ENCODE data around the gene DOHH.

DNA sequence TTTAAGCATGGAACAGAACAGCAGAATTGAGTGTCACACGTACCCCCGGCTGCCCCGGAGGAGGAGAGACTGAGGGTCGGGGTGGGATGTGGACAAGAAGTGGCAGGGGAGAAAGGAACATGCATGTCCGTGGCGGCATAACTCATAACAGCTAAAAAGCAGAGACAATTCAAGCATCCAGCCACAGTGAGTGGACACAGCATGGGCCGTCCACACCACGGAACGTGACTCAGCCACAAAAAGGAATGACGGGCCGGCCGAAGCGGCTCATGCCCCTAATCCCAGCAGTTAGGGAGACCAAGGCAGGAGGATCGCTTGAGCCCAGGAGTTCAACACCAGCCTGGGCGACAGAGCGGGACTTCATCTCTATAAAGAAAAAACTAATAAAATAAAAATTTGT lies 7.6 kb downstream of the DOHH start:
- TF ChIP-seq, protein P1, sequence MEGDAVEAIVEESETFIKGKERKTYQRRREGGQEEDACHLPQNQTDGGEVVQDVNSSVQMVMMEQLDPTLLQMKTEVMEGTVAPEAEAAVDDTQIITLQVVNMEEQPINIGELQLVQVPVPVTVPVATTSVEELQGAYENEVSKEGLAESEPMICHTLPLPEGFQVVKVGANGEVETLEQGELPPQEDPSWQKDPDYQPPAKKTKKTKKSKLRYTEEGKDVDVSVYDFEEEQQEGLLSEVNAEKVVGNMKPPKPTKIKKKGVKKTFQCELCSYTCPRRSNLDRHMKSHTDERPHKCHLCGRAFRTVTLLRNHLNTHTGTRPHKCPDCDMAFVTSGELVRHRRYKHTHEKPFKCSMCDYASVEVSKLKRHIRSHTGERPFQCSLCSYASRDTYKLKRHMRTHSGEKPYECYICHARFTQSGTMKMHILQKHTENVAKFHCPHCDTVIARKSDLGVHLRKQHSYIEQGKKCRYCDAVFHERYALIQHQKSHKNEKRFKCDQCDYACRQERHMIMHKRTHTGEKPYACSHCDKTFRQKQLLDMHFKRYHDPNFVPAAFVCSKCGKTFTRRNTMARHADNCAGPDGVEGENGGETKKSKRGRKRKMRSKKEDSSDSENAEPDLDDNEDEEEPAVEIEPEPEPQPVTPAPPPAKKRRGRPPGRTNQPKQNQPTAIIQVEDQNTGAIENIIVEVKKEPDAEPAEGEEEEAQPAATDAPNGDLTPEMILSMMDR (conservative IDR thresholded peaks at IDR 0.05; ENCODE audit: low read length) = no peak
- no peak for TF ChIP-seq EZH2phosphoT487 (IDR thresholded peaks at IDR 0.05; ENCODE audit: borderline replicate concordance)
